ENCODE measurements around the gene NEURL1.

Gene NEURL1

GRCh38 chr10:103470761-103471653 is 22.5 kb upstream of the NEURL1 start:
- peak; percentile 88 for DNase-seq (ENCODE audit: low spot score)
- in situ Hi-C loops (cut with MboI; ENCODE audit: low sequenced_read_pairs, unreplicated experiment), result no loop called here
- TF ChIP-seq CTCF (IDR thresholded peaks at IDR 0.05; ENCODE audit: borderline replicate concordance, control extremely low read depth, extremely low read depth, insufficient read depth, missing control alignments), result no peak

- no peak for TF ChIP-seq CTCF (IDR thresholded peaks at IDR 0.05; ENCODE audit: borderline replicate concordance, control extremely low read depth, extremely low read depth, insufficient read depth, missing control alignments)
- DNase-seq (ENCODE audit: low spot score), result peak; percentile 77
These were observed 21.5 kb upstream of the NEURL1 start for GRCh38 chr10:103472005-103472404.

GRCh38 chr10:103473261-103473671 is 20.2 kb upstream of the NEURL1 start:
- in situ Hi-C loops (cut with MboI; ENCODE audit: low sequenced_read_pairs, unreplicated experiment), result no loop called here
- no peak for TF ChIP-seq CTCF (IDR thresholded peaks at IDR 0.05; ENCODE audit: borderline replicate concordance, control extremely low read depth, extremely low read depth, insufficient read depth, missing control alignments)
- no peak for DNase-seq (ENCODE audit: low spot score)

More at GRCh38 chr10:103472005-103472404, 21.5 kb upstream of the NEURL1 start:
- in situ Hi-C loops (cut with MboI; ENCODE audit: low sequenced_read_pairs, unreplicated experiment), result no loop called here

GRCh38 chr10:103474077-103474476 is 19.4 kb upstream of the NEURL1 start:
- no peak for DNase-seq (ENCODE audit: low spot score)
- in situ Hi-C loops (cut with MboI; ENCODE audit: low sequenced_read_pairs, unreplicated experiment), result no loop called here
- no peak for TF ChIP-seq CTCF (IDR thresholded peaks at IDR 0.05; ENCODE audit: borderline replicate concordance, control extremely low read depth, extremely low read depth, insufficient read depth, missing control alignments)

- in situ Hi-C loops (cut with MboI; ENCODE audit: low sequenced_read_pairs, unreplicated experiment), result no loop called here
- no peak for DNase-seq (ENCODE audit: low spot score)
- no peak for TF ChIP-seq CTCF (IDR thresholded peaks at IDR 0.05; ENCODE audit: borderline replicate concordance, control extremely low read depth, extremely low read depth, insufficient read depth, missing control alignments)
These were observed 18.1 kb upstream of the NEURL1 start for GRCh38 chr10:103475437-103475836.

- in situ Hi-C loops (cut with MboI; ENCODE audit: low sequenced_read_pairs, unreplicated experiment), result no loop called here
- DNase-seq (ENCODE audit: low spot score), result peak; percentile 83
- TF ChIP-seq CTCF (IDR thresholded peaks at IDR 0.05; ENCODE audit: borderline replicate concordance, control extremely low read depth, extremely low read depth, insufficient read depth, missing control alignments), result peak; percentile 61
These were observed 17.3 kb upstream of the NEURL1 start for GRCh38 chr10:103476046-103476768.
